DOHH2 (cell line): ENCODE data around the gene PDLIM7.

Experiments
- EZH2phosphoT487 ChIP-seq: fragments of 200-600 bp; sonication (generic); IDR thresholded peaks from 2 replicates; pipeline ENCODE4 v1.6.1; 2017; ENCODE audit warnings: borderline replicate concordance, mild to moderate bottlenecking, antibody characterized with exemption, low read length, moderate library complexity, mixed read lengths
- TF ChIP-seq, protein P1 (sequence below): fragments of 200-600 bp; sonication (generic); IDR thresholded peaks from one replicate; pipeline ENCODE4 v1.5.1; 2014; ENCODE audit warnings: antibody characterized with exemption, mild to moderate bottlenecking, low read depth, low read length; ENCODE audit not compliant: poor library complexity, severe bottlenecking

DNA sequence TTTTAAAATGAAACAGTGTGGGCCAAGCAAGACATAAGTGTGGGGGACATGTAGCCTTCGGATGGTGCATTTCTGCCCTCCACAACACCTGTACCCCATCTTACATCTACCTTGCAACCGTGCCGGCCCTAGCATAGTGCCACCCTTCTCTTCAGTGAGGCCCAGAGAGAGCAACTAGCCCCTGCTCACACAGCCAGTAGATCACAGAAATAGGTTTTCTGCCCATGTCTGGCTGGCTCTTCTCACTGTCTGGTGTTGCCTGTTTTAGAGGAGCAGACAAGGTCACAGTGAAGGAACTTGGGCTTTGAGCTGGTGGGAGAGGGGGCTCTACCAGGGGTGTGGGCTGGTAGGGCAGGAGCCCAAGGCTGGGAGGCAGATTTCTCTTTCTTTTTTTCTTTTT is 11.1 kb downstream of the PDLIM7 start:
- TF ChIP-seq, protein P1, sequence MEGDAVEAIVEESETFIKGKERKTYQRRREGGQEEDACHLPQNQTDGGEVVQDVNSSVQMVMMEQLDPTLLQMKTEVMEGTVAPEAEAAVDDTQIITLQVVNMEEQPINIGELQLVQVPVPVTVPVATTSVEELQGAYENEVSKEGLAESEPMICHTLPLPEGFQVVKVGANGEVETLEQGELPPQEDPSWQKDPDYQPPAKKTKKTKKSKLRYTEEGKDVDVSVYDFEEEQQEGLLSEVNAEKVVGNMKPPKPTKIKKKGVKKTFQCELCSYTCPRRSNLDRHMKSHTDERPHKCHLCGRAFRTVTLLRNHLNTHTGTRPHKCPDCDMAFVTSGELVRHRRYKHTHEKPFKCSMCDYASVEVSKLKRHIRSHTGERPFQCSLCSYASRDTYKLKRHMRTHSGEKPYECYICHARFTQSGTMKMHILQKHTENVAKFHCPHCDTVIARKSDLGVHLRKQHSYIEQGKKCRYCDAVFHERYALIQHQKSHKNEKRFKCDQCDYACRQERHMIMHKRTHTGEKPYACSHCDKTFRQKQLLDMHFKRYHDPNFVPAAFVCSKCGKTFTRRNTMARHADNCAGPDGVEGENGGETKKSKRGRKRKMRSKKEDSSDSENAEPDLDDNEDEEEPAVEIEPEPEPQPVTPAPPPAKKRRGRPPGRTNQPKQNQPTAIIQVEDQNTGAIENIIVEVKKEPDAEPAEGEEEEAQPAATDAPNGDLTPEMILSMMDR: no peak
- TF ChIP-seq EZH2phosphoT487: no peak
